ENCODE measurements around the gene STOM. TPM values are rescaled to one million over a fixed set of nuclear protein-coding genes. Genes with fewer than 3 reads are reported as not detected.
A peak's percentile ranks its signal among the peaks of the same experiment; 100 is the strongest.
"Not testable (repeated sequence)": the region's sequence is repeated elsewhere in the genome, so short reads cannot be mapped to it uniquely, and the experiment has no call there.

Gene STOM
- 620 TPM for total RNA-seq
- long read RNA-seq, transcript STOM-201 (7 exons, 3,010 nt): major isoform, 833 of 951 reads
- long read RNA-seq, partial matches to known transcripts: 52 of 951 reads
- long read RNA-seq, other reads (novel, unspliced or antisense): 66 of 951 reads

DNA sequence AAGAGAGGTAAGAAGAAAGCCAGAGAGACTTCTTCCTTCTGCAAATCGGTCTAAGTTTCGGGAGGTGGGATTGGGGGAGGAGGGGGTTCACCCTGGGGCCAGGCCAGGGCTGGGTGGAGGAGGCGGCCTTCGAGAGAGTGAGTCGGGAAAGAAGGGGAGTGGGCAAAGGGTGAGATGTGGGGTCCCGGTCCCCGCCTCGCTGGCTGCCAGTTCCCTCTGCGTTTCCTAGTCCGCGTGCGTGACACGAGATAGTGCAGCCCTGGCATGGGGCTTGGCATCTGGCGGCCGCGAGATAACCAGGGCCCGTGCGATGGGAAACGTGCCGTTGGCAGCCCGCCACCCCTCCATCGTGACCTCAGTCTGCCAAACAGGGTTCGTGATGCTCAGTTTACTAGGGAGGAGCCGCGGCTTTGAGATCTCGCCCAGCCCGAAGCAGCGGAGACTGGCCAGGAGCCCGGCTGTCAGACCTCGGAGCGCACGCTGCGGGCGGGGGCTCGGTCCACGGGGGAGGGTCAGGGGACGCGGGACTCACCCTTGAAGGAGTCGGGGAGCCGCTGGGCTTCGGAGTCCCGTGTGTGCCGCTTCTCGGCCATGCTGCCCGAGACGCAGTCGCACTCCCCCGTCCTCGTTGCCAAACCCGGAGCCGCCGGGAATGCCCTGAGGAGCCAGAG lies at the start of gene STOM:
STOM (minus strand) TSS at position 656 of the 671 bp plus-strand sequence; CDS start at position 593, 63 bp downstream.
- peak; percentile 95 for DNase-seq (ENCODE audit: low spot score)

DNA sequence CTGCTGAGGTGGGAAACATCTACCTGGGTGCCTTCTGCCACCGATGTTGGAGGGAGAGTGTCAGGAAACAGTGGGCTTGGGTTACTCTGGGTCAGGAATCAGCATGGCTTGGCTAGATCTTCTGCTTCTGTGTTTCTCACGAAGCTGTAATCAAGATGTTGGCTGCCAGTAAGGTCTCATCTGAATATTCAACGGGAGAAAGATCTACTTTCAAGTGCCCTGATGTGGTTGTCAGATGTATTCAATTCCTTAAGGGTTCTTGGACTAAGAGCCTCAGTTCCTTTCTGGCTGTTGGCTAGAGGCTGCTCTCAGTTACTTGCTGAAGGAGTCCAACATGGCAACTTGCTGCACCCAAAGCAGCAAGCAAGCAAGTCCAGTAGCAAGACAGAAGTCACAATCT lies 41.9 kb upstream of the STOM start:
- no peak for DNase-seq (ENCODE audit: low spot score)

DNA sequence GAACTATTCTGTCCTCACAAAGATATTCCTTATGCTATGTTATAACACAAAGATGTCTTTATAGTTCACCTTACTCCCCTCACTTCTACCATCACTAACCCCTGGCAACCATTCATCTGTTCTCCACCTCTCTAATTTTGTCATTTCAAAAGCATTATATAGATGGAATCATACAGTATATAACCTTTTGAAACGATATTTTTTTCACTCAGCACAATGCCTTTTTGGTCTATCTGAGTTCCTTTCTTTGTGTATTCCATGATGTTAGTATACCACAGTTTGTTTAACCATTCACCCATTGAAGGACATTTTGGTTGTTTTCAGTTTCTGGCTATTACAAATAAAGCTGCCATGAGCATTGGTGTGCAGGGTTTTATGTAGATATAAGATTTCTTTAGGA lies 35.8 kb upstream of the STOM start:
- no peak for DNase-seq (ENCODE audit: low spot score)

DNA sequence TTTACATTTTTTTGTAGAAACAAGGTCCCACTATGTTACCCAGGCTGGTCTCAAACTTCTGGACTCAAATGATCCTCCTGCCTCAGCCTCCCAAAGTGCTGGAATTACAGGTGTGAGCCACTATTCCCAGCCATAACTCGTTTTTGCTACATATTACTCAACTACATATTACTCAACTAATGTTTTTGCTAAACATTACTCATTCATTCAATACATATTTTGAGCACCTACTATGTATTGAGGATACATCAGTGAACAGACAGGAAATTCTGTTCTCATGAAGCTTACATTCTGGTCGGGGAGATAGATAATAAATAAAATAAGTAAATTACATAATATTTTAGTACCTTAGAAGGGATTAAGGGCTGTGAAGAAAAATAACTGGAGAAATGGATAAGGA lies 34.9 kb upstream of the STOM start:
- no peak for DNase-seq (ENCODE audit: low spot score)

- DNase-seq (ENCODE audit: low spot score): no peak
Observed at GRCh38 chr9:121399883-121400607, 30.0 kb upstream of the STOM start.

DNA sequence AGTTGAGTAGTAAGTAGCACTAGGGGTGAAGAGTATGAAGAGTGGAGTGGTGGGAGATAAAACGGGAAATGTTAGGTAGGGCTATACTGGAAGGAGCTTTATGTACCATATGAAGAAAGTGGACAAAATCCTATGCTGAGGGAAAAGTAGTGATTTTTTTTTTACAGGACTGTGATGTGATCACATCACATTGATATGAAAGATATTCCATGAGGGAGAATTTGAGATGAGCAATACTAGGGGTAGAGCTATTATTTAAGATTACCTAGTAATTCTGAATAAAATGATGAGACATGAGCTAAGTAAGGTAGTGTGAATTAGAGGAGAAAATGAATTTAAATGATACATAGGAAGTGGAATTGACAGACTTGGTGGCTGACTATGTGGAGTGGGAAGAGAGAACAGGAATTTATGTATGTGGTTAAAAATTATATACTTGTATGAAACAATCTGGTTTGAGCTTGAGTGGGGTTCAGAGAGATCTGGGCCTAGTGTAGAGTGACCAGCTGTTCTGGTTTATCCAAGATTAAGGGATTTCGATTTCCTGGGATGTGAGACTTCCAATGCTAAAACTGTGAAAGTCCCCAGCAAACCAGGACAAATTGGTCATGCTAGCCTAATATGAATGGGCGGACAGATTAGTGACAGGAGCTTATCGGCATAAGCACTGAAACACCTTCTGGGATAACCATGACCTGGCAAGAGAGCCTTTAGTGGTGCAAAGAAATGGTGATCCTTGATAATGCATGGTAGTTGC lies 29.3 kb upstream of the STOM start:
- DNase-seq (ENCODE audit: low spot score): no peak

GRCh38 chr9:121398374-121398773 lies 28.3 kb upstream of the STOM start:
- DNase-seq (ENCODE audit: low spot score): no peak

DNA sequence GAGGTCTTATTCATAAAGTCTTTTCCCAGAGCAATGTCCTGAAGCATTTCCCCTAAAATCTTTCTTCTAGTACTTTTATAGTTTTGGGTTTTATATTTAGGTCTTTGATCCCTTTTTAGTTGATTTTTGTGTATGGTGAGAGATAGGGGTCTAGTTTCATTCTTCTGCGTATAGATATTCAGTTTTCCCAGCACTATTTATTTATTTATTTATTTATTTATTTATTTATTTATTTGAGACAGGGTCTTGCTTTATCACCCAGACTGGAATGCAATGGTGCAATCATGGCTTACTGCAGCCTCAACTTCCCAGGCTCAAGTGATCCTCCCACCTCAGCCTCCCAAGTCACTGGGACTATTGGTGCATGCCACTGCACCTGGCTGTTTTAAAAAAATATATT lies 27.2 kb upstream of the STOM start:
- not testable (repeated sequence) for DNase-seq (ENCODE audit: low spot score)

GRCh38 chr9:121395558-121395957 lies 25.5 kb upstream of the STOM start:
- no peak for DNase-seq (ENCODE audit: low spot score)

GRCh38 chr9:121394292-121394691 lies 24.2 kb upstream of the STOM start:
- no peak for DNase-seq (ENCODE audit: low spot score)

GRCh38 chr9:121393318-121393717 lies 23.3 kb upstream of the STOM start:
- no peak for DNase-seq (ENCODE audit: low spot score)

GRCh38 chr9:121390372-121390771 lies 20.3 kb upstream of the STOM start:
- no peak for DNase-seq (ENCODE audit: low spot score)

DNA sequence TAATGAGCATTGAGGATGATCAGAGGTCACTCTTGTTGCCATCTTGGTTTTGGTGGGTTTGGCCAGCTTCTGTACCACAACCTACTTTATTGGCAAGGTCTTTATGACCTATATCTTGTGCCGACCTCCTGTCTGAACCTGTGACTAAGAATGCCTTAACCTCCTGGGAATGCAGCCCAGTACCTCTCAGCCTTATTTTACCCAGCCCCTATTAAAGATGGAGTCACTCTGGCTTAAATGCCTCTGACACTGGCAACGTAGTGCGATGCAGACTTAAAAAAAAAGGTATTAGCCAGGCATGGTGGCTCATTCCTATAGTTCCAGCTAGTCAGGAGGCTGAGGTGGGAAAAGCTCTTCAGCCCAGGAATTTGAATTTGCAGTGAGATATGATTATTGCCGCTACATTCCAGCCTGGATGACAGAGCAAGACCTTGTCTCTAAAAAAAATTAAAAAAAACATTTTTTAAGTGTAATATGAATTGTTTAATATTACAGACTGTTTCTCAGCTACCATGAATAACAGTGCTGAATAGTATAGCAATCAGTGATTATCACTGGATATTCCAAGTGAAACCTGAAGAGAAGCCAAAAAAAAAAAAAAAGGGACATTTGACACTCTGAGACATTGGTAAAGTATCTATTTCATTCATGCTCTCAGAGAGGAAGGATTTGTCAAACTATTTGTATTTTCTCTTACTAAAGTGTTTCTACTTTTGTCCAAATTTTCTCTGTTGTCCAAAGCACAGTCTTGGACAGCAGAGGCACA lies 18.3 kb upstream of the STOM start:
- DNase-seq (ENCODE audit: low spot score): no peak

- DNase-seq (ENCODE audit: low spot score): no peak
Observed at GRCh38 chr9:121386442-121387175, 16.6 kb upstream of the STOM start.

DNA sequence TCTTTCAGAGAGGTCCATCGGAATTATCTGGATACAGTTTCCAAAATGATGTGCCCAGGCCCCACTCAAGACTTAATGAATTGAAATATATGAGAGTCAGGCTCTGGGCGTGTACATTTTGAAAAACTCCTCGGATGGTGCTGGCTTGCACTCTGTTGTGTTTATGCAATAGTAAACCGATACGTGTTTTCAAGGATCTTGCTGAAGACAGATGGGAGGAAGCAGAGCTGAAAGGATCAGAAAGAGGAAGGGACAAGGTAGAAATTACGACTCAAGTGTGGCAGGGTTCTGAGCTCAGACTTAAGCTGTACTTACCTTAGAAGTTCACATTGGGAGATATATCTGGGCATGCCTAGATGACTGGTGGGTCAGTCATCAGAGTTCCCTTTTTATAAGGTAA lies 13.7 kb upstream of the STOM start:
- no peak for DNase-seq (ENCODE audit: low spot score)

DNA sequence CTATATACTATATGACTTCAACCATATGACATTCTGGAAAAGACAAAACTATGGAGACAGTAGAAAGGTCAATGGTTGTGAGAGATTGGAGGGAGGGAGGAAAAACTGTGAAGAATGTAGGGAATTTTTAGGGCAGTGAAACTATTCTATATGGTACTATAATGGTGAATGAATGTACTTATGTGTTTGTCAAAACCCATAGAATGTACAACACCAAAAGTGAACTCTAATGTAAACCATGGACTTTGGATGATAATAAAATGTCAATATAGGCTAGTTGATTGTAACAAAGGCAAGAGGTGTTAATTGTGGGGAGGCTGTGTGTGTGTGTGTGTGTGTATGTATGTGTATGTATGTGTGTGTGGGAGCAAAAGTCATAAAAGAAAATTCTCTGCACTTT lies 10.8 kb upstream of the STOM start:
- no peak for DNase-seq (ENCODE audit: low spot score)

DNA sequence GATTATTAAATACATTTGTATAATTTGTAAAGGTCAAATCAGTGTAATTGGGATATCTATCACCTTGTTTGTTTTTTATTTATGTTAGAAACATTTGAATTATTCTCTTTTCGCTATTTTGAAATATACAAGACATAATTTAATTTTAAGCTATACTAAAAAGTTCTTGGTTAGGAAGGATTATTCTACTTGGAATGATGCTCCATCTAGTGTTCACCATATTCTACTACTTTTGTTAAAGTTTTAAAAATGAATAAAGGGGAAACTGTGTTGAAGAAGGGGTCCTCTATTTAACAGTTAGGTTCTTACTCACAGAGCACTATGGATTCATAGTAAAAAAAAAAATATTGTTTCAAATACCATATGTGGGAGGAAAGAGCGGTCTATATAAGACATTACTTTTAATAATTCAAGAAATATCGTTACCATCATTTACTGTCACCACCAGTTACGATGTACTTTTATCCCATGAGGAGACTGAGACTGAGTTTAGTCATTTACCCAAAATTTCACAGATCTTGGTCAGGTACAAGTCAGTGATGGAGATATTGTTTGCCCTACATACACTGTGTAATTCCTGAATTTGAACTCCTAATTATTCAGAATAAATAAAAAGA lies 6.3 kb upstream of the STOM start:
- DNase-seq (ENCODE audit: low spot score): no peak

GRCh38 chr9:121373011-121373729 lies 3.1 kb upstream of the STOM start:
- no peak for DNase-seq (ENCODE audit: low spot score)

- DNase-seq (ENCODE audit: low spot score): no peak
Observed at GRCh38 chr9:121372239-121373010, 2.4 kb upstream of the STOM start.
